ENCODE measurements around the gene KIF19.

GRCh38 chr17:74287031-74287602 is 38.9 kb upstream of the KIF19 start:
- TF ChIP-seq CTCF (optimal IDR thresholded peaks at IDR 0.05 in 1 of 3, IDR thresholded peaks at IDR 0.05 in 1 of 3, conservative IDR thresholded peaks at IDR 0.05 in 1 of 3; ENCODE audit: extremely low read depth in 1 of 3, insufficient read depth in 2 of 3, low read length in 3 of 3), result no peak
- no peak for TF ChIP-seq EZH2 (IDR thresholded peaks at IDR 0.05; ENCODE audit: low read length)
